HG02678 (cell line): Measurements from ENCODE around the gene PKHD1.
A peak's percentile ranks its signal among the peaks of the same experiment; 100 is the strongest.

Experiments used
- ATAC-seq: cut with Tn5 transposase; IDR thresholded peaks from one replicate; pipeline ENCODE4 v1.9.1; 2021; ENCODE audit warnings: mild to moderate bottlenecking, moderate library complexity; ENCODE audit not compliant: unreplicated experiment

The PKHD1 gene

GRCh38 chr6:51719297-51719696 is 368.1 kb downstream of the PKHD1 start:
- ATAC-seq, result no peak

DNA sequence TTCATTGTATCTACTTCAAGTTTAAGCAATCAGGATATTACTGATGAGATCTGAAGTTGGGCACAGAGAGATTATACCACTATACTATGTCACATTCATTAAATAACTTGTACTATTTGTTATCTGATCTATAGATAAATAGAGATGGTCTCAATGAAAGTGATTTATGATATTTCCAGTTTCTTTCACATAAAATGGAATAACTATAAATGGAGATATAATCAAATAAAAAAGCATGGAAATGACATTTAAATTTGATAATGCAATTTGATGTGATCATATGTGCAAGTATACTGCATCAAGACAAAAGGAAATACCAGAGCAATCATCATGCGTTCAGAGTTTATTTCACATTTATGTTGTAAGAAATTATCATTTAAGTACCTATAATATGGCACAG is 368.9 kb downstream of the PKHD1 start:
- no peak for ATAC-seq

- ATAC-seq, result no peak
These were observed 369.9 kb downstream of the PKHD1 start for GRCh38 chr6:51717477-51717876.

DNA sequence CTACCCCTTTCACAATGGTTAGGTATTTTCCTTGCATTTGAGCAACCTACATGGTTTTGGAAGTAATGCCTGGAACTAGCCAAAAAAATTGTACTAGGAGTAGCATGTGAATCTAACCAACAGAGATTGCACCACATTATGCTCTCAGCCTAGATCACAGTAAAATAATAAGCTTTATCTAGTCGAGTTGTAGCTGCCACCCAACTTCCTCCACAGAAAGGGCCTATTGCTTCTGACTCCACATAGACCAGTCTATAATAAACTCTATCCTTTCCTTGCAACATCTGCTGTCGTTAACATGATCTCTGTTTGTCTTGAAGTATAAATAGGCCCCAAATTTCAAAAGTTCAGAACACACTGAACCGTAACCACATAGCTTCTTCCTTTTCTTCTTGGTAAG is 375.5 kb downstream of the PKHD1 start:
- no peak for ATAC-seq

- no peak for ATAC-seq
These were observed 381.3 kb downstream of the PKHD1 start for GRCh38 chr6:51706086-51706485.

- no peak for ATAC-seq
These were observed 382.4 kb downstream of the PKHD1 start for GRCh38 chr6:51704932-51705540.

DNA sequence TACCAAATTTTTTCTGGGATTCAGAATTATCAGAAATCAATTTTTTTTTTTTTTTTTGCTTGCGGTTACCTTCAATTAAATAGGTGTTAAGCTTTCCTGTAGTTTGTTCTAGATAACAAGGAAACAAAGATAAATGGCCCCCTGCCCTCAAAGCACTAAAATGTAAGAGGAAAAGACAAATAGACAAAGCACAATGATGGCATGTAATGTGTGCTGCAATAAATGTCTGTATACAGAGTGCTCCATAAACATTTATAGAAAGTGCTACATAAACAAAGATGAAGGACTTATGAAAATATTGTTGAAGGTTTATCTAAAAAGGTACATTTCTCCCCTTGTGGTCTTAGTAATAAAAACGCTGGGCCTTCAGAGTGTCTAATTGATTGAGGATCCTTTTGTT is 384.6 kb downstream of the PKHD1 start:
- ATAC-seq, result no peak

GRCh38 chr6:51684603-51685002 is 402.8 kb downstream of the PKHD1 start:
- no peak for ATAC-seq

DNA sequence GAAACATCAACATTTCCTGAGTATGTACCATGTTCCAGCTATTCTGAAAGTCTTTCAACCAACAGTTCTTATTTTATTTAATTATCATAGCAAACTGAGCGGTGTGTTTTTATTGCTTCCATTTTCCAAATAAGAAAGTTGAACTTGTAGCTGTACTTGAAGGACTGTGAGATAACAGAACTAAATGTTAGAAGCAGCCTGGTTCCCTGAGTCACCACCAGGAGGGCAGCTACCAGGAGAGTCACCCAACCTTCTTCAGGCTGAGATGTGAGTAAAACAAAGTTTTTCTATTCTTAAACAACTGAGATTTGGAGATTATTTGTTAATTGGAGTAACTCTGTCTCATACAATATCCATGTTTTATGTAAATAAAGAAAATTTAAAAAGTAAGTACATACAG is 403.4 kb downstream of the PKHD1 start:
- no peak for ATAC-seq

GRCh38 chr6:51678905-51679620 is 408.4 kb downstream of the PKHD1 start:
- ATAC-seq, result peak; percentile 62

GRCh38 chr6:51678274-51678673 is 409.1 kb downstream of the PKHD1 start:
- ATAC-seq, result no peak

DNA sequence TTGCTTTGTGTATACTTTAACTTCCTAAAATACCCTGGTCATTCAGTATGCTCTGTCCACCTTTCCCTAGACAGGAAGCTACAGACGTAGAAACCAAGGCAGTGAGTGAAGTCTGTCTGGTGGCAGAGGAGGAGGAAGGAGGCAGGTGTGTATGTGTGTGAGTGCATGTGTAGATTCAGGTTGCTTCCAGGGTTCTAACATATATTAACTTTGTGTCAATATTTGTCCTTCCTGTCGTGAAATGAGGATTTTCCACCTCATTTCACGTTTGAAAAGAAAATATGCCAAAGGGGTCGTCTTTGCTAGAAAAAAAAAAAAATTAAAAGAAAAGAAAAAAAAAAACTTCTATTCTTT is 411.5 kb downstream of the PKHD1 start:
- ATAC-seq, result no peak

DNA sequence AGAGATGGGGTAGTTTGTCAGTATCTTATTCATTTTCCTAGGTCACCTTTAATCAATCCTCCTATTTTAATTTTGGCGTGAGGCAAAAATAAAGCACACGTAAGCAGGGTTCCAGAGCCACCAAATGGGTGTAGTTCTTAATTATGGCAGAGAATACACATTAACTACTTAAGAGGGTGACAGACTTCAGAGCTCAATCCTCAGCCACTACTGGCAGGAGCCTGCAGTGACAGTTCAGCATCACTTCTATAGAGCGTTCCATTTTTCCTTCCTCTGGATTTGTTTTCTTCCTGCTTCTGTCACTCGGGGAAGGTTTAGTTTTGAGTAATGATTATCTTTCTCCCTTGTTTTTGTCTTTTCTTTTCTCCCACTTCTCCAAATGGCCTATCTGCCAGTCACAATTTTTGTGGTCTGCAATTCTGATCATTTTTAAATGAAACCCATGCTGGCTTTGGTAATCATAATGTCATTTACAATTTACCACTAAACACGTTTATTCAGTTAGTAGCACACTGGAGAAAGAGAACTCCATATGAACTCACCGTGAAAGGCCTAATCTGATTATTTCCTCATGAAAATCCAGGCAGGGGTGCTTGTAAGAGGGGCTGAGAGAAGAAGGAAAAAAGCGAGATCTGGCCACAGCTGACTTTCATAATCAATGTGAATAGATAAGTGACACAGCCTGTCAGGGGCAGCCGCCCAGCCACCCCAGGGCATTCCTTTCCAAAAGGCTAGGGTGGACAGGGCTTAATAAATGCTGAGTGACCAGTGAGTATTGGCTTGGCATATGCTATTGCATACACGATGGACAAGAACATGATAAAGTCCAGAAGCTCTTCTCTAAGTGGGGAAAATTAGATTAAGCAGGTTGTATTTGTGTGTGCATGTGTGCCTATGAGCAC is 412.1 kb downstream of the PKHD1 start:
- ATAC-seq, result no peak

GRCh38 chr6:51663525-51663924 is 423.9 kb downstream of the PKHD1 start:
- ATAC-seq, result no peak

DNA sequence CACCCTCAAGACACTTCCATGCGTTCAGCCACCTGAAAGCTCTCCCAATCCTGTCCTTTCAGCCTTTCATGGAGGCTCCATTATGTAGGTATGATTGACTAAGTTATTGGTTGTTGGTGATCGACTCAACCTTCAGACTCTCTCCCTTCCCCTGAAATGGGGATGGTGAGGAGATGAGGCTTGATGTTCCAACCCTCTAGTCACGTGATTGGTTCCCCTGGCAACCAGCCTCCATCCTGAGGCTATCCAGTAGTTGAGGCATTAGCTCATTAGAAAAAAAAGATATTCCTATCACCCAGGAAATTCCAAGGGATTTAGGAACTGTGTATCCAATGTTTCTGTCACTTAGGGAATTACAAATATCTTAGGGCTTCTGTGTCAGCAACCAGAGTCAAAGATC is 426.6 kb downstream of the PKHD1 start:
- no peak for ATAC-seq

- ATAC-seq, result no peak
These were observed 429.9 kb downstream of the PKHD1 start for GRCh38 chr6:51657491-51657890.

- ATAC-seq, result no peak
These were observed 431.9 kb downstream of the PKHD1 start for GRCh38 chr6:51655517-51655916.

DNA sequence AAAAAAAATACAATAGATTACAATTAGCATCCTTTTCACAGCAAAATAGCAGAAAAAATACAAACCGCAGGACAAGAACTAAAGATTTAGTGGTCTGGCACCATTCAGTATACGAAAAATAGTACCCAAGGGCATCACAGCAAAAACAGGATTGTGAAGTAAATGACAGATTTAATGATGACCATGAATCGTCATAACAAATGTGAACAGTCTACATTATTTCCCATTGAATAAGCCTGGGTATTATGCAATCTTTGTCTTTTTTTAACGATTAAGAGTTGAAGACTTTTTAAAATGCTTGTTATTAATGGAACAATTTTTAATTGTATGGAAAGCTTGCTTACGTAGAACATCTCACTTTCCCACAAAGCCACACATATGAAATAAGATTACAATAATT is 432.8 kb downstream of the PKHD1 start:
- no peak for ATAC-seq

GRCh38 chr6:51651132-51651817 is 436.1 kb downstream of the PKHD1 start:
- no peak for ATAC-seq

DNA sequence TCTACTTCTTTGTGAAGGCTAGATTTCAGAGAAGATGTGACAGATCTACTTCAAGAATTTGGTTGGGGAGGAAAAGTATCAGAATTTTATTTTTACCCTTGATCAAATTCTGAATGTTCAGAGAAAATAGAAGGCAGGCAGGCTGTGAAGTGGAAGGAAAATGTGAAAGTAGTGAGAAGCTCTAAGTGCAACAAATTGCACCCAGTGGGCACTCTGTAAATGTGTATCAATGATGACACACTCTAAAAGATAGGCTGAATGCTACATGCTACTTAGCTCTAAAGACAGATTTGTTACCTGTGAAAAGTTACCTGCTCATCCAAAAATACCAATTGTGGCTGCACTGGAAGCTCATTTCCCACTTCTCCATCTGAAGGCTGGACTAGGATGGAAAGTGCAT is 438.6 kb downstream of the PKHD1 start:
- ATAC-seq, result no peak

DNA sequence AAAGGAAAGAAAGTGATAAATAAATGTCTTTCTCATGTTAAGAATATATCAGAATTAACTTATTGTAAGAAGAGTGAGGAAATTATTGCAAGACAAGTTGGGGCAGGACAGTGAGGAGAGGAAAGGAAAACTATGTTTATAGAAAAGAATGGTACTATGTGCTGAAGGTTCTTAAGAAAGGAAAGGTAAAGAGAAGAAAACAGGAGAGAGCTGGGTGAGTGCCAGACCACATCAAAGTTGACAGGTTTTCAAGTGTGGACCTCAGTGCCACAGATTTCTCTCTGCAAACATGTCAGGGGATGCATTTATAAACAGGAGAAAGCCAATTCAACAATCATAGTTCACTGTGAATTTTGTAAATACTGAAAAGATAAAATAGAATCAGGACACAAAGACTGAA is 439.2 kb downstream of the PKHD1 start:
- no peak for ATAC-seq
